Retina (tissue), 1 donor: ENCODE measurements around the gene LMX1B.

Source experiments
- DNase-seq: peaks from one replicate; pipeline ENCODE4 v3.0.0-alpha.2; 2016

Gene LMX1B

GRCh38 chr9:126682928-126683697 is 69.4 kb downstream of the LMX1B start:
- peak; percentile 50 for DNase-seq

- no peak for DNase-seq
Measured at GRCh38 chr9:126683698-126684044, 69.9 kb downstream of the LMX1B start.

GRCh38 chr9:126684345-126684744 is 70.6 kb downstream of the LMX1B start:
- DNase-seq: no peak

- DNase-seq: no peak
Measured at GRCh38 chr9:126684965-126685465, 71.3 kb downstream of the LMX1B start.

- peak; percentile 58 for DNase-seq
Measured at GRCh38 chr9:126687930-126688461, 74.3 kb downstream of the LMX1B start.

GRCh38 chr9:126688617-126689016 is 74.9 kb downstream of the LMX1B start:
- no peak for DNase-seq

- no peak for DNase-seq
Measured at GRCh38 chr9:126689027-126689825, 75.5 kb downstream of the LMX1B start.

GRCh38 chr9:126690431-126691051 is 76.8 kb downstream of the LMX1B start:
- peak; percentile 67 for DNase-seq

- no peak for DNase-seq
Measured at GRCh38 chr9:126692041-126692758, 78.5 kb downstream of the LMX1B start.

- DNase-seq: no peak
Measured at GRCh38 chr9:126692759-126693427, 79.2 kb downstream of the LMX1B start.

GRCh38 chr9:126693428-126693944 is 79.8 kb downstream of the LMX1B start:
- no peak for DNase-seq

- DNase-seq: no peak
Measured at GRCh38 chr9:126694206-126695081, 80.7 kb downstream of the LMX1B start.

- DNase-seq: no peak
Measured at GRCh38 chr9:126695186-126695585, 81.5 kb downstream of the LMX1B start.

- DNase-seq: no peak
Measured at GRCh38 chr9:126695701-126696400, 82.1 kb downstream of the LMX1B start.

GRCh38 chr9:126696401-126697145 is 82.8 kb downstream of the LMX1B start:
- DNase-seq: no peak

GRCh38 chr9:126697330-126697729 is 83.6 kb downstream of the LMX1B start:
- DNase-seq: no peak

GRCh38 chr9:126698251-126698650 is 84.5 kb downstream of the LMX1B start:
- no peak for DNase-seq

- no peak for DNase-seq
Measured at GRCh38 chr9:126698756-126699155, 85.0 kb downstream of the LMX1B start.

- DNase-seq: no peak
Measured at GRCh38 chr9:126699401-126699881, 85.7 kb downstream of the LMX1B start.
